Activated CD8-positive, alpha-beta memory T cell treated with anti-CD3 and anti-CD28 coated beads, Interleukin-2, amount 10 ng/mL, durations not matched to agents 7 days and 5 days (primary cell): ENCODE data around the gene ZNF611. TPM values are rescaled to one million over a fixed set of nuclear protein-coding genes. Genes with fewer than 3 reads are reported as not detected.
"Not testable (repeated sequence)": the region's sequence is repeated elsewhere in the genome, so short reads cannot be mapped to it uniquely, and the experiment has no call there.

Experiments
- ATAC-seq: fragments of 150-1000 bp; cut with Tn5 transposase; one replicate; pipeline ENCODE4 v1.10.0; 2021; ENCODE audit warnings: moderate library complexity
- CTCF ChIA-PET: fragments of 350-600 bp; sonication (Branson Sonifier 250); formaldehyde crosslinking; loops from one replicate; lab custom pipeline; 2021; ENCODE audit warnings: antibody characterized with exemption; lab: Charles Lee
- DNase-seq: peaks from one replicate; pipeline ENCODE4 v3.0.0-alpha.2; 2020
- H3K27ac Mint-ChIP-seq: one replicate; pipeline ENCODE4 v1.8.0; 2021; ENCODE audit warnings: mild to moderate bottlenecking, mixed read lengths
- H3K27me3 Mint-ChIP-seq: one replicate; pipeline ENCODE4 v1.8.0; 2021; ENCODE audit warnings: mixed read lengths
- H3K36me3 Mint-ChIP-seq: one replicate; pipeline ENCODE4 v1.8.0; 2021; ENCODE audit warnings: mild to moderate bottlenecking, mixed read lengths
- H3K4me1 Mint-ChIP-seq: one replicate; pipeline ENCODE4 v1.8.0; 2021; ENCODE audit warnings: mixed read lengths
- H3K4me3 Mint-ChIP-seq: one replicate; pipeline ENCODE4 v1.8.0; 2021; ENCODE audit warnings: mild to moderate bottlenecking, moderate library complexity, mixed read lengths
- H3K9me3 Mint-ChIP-seq: one replicate; pipeline ENCODE4 v1.8.0; 2022; ENCODE audit warnings: low read depth, mixed read lengths
- total RNA-seq, 2 experiments: library from RNA; stranded (reverse); gene quantifications; one replicate each; pipeline ENCODE4 v1.2.3, GENCODE V29; 2021

ZNF611 gene
- total RNA-seq, 2 experiments from 2014 or later = 30.7 to 32.1 TPM

DNA sequence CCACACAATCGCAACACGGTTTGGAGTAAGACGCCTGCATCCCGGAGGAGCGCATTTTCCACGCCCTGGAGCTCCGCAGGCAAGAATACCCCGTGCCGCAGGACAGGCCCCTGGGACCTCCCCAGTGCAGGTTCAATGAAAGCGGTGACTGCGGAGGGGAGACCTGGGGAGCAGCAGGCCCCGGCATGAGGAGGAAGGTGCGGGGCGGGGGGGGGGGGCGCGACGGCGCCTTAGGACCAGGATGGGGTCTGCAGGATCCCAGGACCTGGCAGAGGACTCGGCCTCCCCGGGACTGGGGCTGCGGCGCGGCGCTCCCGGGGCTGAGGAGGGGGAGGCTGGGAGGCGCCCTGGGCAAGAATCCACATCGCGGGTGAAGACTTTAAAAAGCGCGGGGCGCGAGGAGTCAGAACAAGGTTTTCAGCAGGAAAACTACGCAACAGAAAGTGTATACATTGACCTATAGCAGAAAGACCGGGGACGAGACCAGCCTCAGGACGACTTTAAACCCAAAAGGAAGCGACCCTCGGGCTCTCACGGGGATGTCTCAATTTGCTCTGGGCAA lies 432 bp downstream of the ZNF611 start:
- CTCF ChIA-PET = no interaction called here
- peaks cover 20% of the 10 kb centered on the region for H3K4me1 Mint-ChIP-seq
- DNase-seq (no peak), ATAC-seq (peak; percentile 50)
- peaks cover 41% of the 10 kb centered on the region for H3K36me3 Mint-ChIP-seq
- H3K9me3 Mint-ChIP-seq = peaks cover 12% of the 10 kb centered on the region
- H3K4me3 Mint-ChIP-seq = peak overlapping the region; percentile 85
- peak overlapping the region; percentile 89 for H3K27ac Mint-ChIP-seq
- no peaks in the 10 kb centered on the region for H3K27me3 Mint-ChIP-seq

- Mint-ChIP-seq H3K9me3 (peaks cover 15% of the 10 kb centered on the region), H3K36me3 (peaks cover 82% of the 10 kb centered on the region)
- H3K4me1 Mint-ChIP-seq, H3K27me3 Mint-ChIP-seq, ATAC-seq, DNase-seq, H3K4me3 Mint-ChIP-seq, CTCF ChIA-PET, H3K27ac Mint-ChIP-seq: not testable (repeated sequence)
These were observed 8.8 kb downstream of the ZNF611 start for GRCh38 chr19:52726051-52726450.

GRCh38 chr19:52725528-52725961 lies 9.3 kb downstream of the ZNF611 start:
- Mint-ChIP-seq H3K4me3 (no peak overlapping the region), H3K9me3 (peaks cover 15% of the 10 kb centered on the region), H3K36me3 (peaks cover 82% of the 10 kb centered on the region), H3K4me1 (peaks cover 8% of the 10 kb centered on the region), H3K27ac (no peak overlapping the region), H3K27me3 (no peaks in the 10 kb centered on the region)
- no peak for DNase-seq
- CTCF ChIA-PET = no interaction called here
- no peak for ATAC-seq

DNA sequence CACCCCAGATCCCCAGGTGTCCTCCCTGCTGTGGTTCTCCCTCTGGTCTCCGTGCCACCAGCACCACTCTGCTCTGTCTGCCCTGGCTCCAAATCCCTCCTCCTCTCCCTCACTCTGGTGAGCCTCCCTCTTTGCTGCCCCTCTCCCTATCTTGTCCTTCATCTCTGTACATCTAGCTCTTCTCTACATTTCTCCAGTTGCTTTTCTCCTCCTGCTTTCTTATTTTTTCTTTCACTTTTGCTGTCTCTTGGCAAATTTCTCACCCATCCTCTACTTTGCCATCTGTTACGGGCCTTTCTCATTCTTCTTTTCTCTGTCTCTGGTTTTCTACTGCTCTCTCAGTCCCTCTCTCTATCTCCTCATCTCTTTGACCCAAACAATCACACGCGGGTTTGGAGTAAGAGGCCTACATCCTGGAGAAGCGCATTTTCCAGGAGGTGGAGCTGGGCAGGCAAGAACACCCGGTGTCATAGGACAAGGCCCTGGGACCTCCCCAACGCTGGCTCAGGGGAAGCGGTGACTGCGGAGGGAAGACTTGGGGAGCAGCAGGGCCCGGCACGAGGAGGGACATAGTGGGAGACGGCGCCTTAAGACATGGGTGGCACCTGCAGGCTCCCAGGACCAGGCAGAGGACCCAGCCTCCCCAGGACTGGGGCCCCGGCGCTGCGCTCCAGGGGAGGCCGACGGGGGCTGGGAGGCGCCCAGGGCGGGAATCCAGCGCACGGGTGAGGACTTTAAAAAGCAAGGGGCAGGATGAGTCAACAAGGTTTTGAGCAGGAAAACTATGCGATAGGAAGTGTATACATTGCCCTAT lies 9.9 kb downstream of the ZNF611 start:
- Mint-ChIP-seq H3K27me3 (no peaks in the 10 kb centered on the region), H3K9me3 (peaks cover 18% of the 10 kb centered on the region), H3K4me1 (peaks cover 8% of the 10 kb centered on the region), H3K4me3 (no peak overlapping the region), H3K27ac (no peak overlapping the region), H3K36me3 (peaks cover 84% of the 10 kb centered on the region)
- no peak for DNase-seq
- ATAC-seq = no peak
- CTCF ChIA-PET = no interaction called here

GRCh38 chr19:52723907-52724598 lies 10.8 kb downstream of the ZNF611 start:
- H3K27me3 Mint-ChIP-seq, H3K4me3 Mint-ChIP-seq, DNase-seq, H3K27ac Mint-ChIP-seq, CTCF ChIA-PET, H3K4me1 Mint-ChIP-seq, ATAC-seq: not testable (repeated sequence)
- peaks cover 24% of the 10 kb centered on the region for H3K9me3 Mint-ChIP-seq
- H3K36me3 Mint-ChIP-seq = peaks cover 86% of the 10 kb centered on the region

DNA sequence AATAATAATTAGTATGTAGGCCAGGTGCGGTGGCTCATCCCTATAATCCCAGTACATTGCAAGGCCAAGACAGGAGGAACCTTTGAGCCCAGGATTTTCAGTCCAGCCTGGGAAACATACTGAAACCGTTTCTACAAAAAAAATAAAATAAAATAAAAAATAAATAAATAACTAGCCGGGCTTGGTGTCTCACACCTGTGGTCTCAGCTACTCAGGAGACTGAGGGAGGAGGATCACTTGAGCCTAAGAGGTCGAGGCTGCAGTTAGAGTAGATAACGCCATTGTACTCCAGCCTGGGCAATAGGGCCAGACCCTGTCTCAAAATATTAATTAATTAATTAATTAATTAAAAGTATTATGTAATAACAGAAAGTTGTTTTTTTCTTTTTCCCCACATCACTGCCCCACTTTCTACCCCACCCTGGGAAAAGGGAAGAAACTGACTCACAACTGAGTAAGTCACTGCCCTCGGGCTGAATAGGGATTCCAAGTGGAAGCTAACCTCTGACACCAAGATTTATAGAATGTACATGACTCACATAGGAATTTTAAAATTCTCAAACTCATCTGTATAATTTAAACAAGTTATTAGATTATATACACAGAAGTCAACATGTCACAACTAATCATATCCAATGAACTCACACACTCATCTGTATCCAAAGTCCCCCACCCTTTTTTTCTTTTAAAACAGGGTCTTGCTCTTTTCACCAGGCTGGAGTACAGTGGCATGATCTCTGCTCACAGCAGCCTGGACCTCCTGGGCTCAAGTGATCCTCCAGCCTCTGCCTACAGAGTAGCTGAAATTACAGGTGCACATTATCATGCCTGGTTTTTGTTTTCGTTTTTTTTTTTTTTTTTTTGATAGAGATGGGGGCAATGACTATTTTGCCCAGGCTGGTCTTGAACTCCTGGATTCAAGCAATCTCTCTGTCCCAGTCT lies 12.5 kb downstream of the ZNF611 start:
- H3K4me1 Mint-ChIP-seq = peaks cover 7% of the 10 kb centered on the region
- DNase-seq (no peak), ATAC-seq (no peak)
- H3K36me3 Mint-ChIP-seq = peaks cover 86% of the 10 kb centered on the region
- no peak overlapping the region for H3K4me3 Mint-ChIP-seq
- H3K27me3 Mint-ChIP-seq = no peaks in the 10 kb centered on the region
- CTCF ChIA-PET = no interaction called here
- H3K9me3 Mint-ChIP-seq = peaks cover 26% of the 10 kb centered on the region
- no peak overlapping the region for H3K27ac Mint-ChIP-seq

DNA sequence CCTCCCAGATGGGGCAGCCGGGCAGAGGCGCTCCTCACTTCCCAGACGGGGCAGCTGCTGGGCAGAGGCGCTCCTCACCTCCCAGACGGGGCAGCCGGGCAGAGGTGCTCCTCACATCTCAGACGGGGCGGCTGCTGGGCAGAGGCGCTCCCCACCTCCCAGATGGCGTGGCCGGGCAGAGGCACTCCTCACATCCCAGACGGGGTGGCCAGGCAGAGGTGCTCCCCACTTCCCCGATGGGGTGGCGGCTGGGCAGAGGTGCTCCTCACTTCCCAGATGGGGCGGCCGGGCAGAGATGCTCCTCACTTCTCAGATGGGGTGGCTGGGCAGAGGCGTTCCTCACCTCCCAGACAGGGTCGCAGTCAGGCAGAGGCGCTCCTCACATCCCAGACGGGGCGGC lies 14.3 kb downstream of the ZNF611 start:
- DNase-seq, H3K27me3 Mint-ChIP-seq, H3K27ac Mint-ChIP-seq, ATAC-seq, CTCF ChIA-PET, H3K4me3 Mint-ChIP-seq: not testable (repeated sequence)
- Mint-ChIP-seq H3K4me1 (peaks cover 23% of the 10 kb centered on the region), H3K36me3 (peaks cover 91% of the 10 kb centered on the region), H3K9me3 (peaks cover 37% of the 10 kb centered on the region)

DNA sequence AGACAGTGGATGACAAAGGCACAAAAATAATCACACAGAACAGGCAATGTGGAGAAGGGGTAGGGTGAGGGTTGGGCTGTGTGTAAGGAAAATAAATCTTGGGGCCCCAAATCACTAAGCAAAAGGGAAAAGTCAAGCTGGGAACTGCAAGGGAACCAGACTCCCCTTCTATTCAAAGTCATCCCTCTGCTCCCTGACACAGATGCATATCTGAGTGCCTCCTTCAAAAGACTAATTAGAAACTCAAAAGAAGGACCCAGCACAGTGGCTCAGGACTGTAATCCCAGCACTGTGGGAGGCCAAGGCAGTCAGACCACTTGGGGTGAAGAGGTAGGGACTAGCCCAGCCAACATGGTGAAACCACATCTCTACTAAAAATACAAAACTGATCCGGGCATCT lies 18.3 kb downstream of the ZNF611 start:
- no peak for DNase-seq
- Mint-ChIP-seq H3K9me3 (peaks cover 35% of the 10 kb centered on the region), H3K4me3 (no peak overlapping the region), H3K4me1 (peaks cover 37% of the 10 kb centered on the region), H3K27me3 (no peaks in the 10 kb centered on the region), H3K36me3 (peaks cover 91% of the 10 kb centered on the region), H3K27ac (peak overlapping the region; percentile 70)
- no peak for ATAC-seq
- CTCF ChIA-PET = no interaction called here

GRCh38 chr19:52715902-52716301 lies 18.9 kb downstream of the ZNF611 start:
- DNase-seq = peak; percentile 65
- H3K4me1 Mint-ChIP-seq = peaks cover 37% of the 10 kb centered on the region
- H3K27me3 Mint-ChIP-seq, H3K4me3 Mint-ChIP-seq: not testable (repeated sequence)
- ATAC-seq = peak; percentile 69
- peaks cover 90% of the 10 kb centered on the region for H3K36me3 Mint-ChIP-seq
- H3K9me3 Mint-ChIP-seq = peaks cover 37% of the 10 kb centered on the region
- peak overlapping the region; percentile 70 for H3K27ac Mint-ChIP-seq
- CTCF ChIA-PET = interaction anchor here (0.6 kb wide), 1 partner anchor 112 kb away, joined by 4 read pairs; no protein-coding TSS in a partner anchor

- Mint-ChIP-seq H3K4me1 (peaks cover 37% of the 10 kb centered on the region), H3K27ac (peak overlapping the region; percentile 70), H3K36me3 (peaks cover 91% of the 10 kb centered on the region), H3K9me3 (peaks cover 40% of the 10 kb centered on the region)
- DNase-seq, H3K27me3 Mint-ChIP-seq, H3K4me3 Mint-ChIP-seq, ATAC-seq: not testable (repeated sequence)
- CTCF ChIA-PET = interaction anchor here (0.6 kb wide), 1 partner anchor 112 kb away, joined by 4 read pairs; no protein-coding TSS in a partner anchor
These were observed 19.5 kb downstream of the ZNF611 start for GRCh38 chr19:52715330-52715729.

GRCh38 chr19:52713051-52713450 lies 21.8 kb downstream of the ZNF611 start:
- H3K27me3 Mint-ChIP-seq, H3K27ac Mint-ChIP-seq, H3K4me3 Mint-ChIP-seq, DNase-seq, CTCF ChIA-PET: not testable (repeated sequence)
- peaks cover 37% of the 10 kb centered on the region for H3K4me1 Mint-ChIP-seq
- peaks cover 91% of the 10 kb centered on the region for H3K36me3 Mint-ChIP-seq
- peak; percentile 49 for ATAC-seq
- H3K9me3 Mint-ChIP-seq = peaks cover 39% of the 10 kb centered on the region

DNA sequence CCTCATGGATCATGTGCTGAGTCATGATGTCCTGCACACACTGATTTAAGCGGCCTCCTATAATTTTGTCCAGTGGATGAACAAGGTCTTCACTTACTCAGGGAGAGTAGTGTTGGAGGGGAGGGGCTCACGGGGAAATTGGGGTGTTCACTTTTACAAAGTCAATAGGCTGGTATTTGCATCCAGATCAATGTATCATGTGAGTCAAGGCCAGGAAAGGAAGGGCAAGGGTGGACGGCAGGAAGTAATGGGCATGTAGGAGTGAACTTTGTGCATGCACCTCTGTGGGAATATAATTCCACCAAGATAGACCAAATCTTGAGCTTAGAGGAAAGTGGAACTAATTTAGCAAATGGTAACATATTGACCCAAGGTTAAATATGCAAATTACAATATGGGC lies 23.2 kb downstream of the ZNF611 start:
- DNase-seq, H3K27me3 Mint-ChIP-seq, CTCF ChIA-PET, H3K4me3 Mint-ChIP-seq, H3K27ac Mint-ChIP-seq, ATAC-seq: not testable (repeated sequence)
- H3K9me3 Mint-ChIP-seq = peaks cover 41% of the 10 kb centered on the region
- peaks cover 88% of the 10 kb centered on the region for H3K36me3 Mint-ChIP-seq
- peaks cover 32% of the 10 kb centered on the region for H3K4me1 Mint-ChIP-seq
